K562 (cell line): Measurements from ENCODE around the gene ALKBH8. TPM values are rescaled to one million over a fixed set of nuclear protein-coding genes. Genes with fewer than 3 reads are reported as not detected.

Experiments
- ATAC-seq: fragments of 200-7000 bp; cut with Tn5 transposase; 3 replicates; pipeline ENCODE4 v1.9.1; 2020; ENCODE audit warnings: moderate library complexity
- BruUV-seq: library from RNA; stranded (reverse); fragments of 400-500 nt; replicated peaks from 2 replicates; lab custom pipeline; 2021; lab: Mats Ljungman, UMichigan
- CTCF ChIA-PET: fragments of 300-600 bp; formaldehyde crosslinking; extraction: SDS; loops from one replicate; lab custom pipeline; 2021; ENCODE audit warnings: low intra/inter-chr PET ratio; lab: Yijun Ruan, JAX
- POLR2A ChIA-PET: fragments of 300-600, 350-650 bp; sonication (Branson Sonifier 250); formaldehyde crosslinking; extraction: SDS; loops from one replicate; lab custom pipeline; 2021; ENCODE audit warnings: antibody characterized with exemption, inconsistent platforms; lab: Yijun Ruan, JAX
- DNase-seq, 4 experiments: peaks; one replicate each; pipeline versions ENCODE4 v3.0.0 to v3.0.0-alpha.2; 2011 to 2018; ENCODE audit warnings: low spot score in 3 of 4, mixed read lengths in 3 of 4; ENCODE audit errors: extremely low read depth in 1 of 4
- FAIRE-seq: peaks from 2 replicates; lab custom pipeline; 2011; peaks lifted over from hg19 to GRCh38; lab: Jason Lieb, UNC
- H2AFZ ChIP-seq: 2 replicates; pipeline ENCODE4 v1.6.0; 2011; ENCODE audit warnings: low read depth, low read length, control low read depth, inconsistent platforms
- H3K27ac ChIP-seq: fragments of 200-600 bp; 3 replicates; pipeline ENCODE4 v1.8.0; 2011; ENCODE audit warnings: low read depth, mild to moderate bottlenecking, control low read depth, inconsistent platforms, low read length, moderate library complexity, mixed read lengths; ENCODE audit errors: extremely low read depth
- H3K27me3 ChIP-seq, 2 experiments: fragments of 300-600 bp in 1 of 2; 2 replicates in 1 of 2; 3 replicates in 1 of 2; pipeline versions ENCODE4 v1.6.0 to v1.8.0; 2011; ENCODE audit warnings: inconsistent platforms in 2 of 2, low read length in 2 of 2, mild to moderate bottlenecking in 1 of 2, mixed read lengths in 1 of 2, moderate library complexity in 1 of 2; ENCODE audit not compliant: control insufficient read depth in 2 of 2, insufficient read depth in 2 of 2
- H3K36me3 ChIP-seq: fragments of 300-600 bp; 3 replicates; pipeline ENCODE4 v1.8.0; 2011; ENCODE audit warnings: mild to moderate bottlenecking, low read length, inconsistent platforms; ENCODE audit not compliant: control insufficient read depth, insufficient read depth
- H3K4me1 ChIP-seq, 2 experiments: fragments of 200-600 bp in 1 of 2; replicated peaks in 1 of 2; 2 replicates in 1 of 2; 3 replicates in 1 of 2; pipeline versions ENCODE4 v1.5.1 to v1.8.0; 2011; ENCODE audit warnings: inconsistent platforms in 2 of 2, low read length in 2 of 2, mild to moderate bottlenecking in 1 of 2, mixed read lengths in 1 of 2, moderate library complexity in 1 of 2; ENCODE audit not compliant: control insufficient read depth in 2 of 2, insufficient read depth in 2 of 2
- H3K4me2 ChIP-seq: 2 replicates; pipeline ENCODE4 v1.6.1; 2011; ENCODE audit warnings: low read length, control low read depth, inconsistent platforms, mixed read lengths; ENCODE audit not compliant: insufficient read depth
- H3K4me3 ChIP-seq: fragments of 200-600 bp; sonication (generic), shearing (Covaris generic); 2 replicates; pipeline ENCODE4 v1.5.1; 2016; ENCODE audit warnings: control low read depth, inconsistent platforms
- H3K79me2 ChIP-seq: fragments of 200-600 bp; 3 replicates; pipeline ENCODE4 v1.8.0; 2011; ENCODE audit warnings: low read length, inconsistent platforms; ENCODE audit not compliant: control insufficient read depth, insufficient read depth
- H3K9ac ChIP-seq, 2 experiments: 2 replicates each; pipeline versions ENCODE4 v1.6.0 to v1.6.1; 2011; ENCODE audit warnings: low read depth in 2 of 2, low read length in 2 of 2, control low read depth in 1 of 2, inconsistent platforms in 1 of 2, mild to moderate bottlenecking in 1 of 2, mixed read lengths in 1 of 2; ENCODE audit not compliant: insufficient read depth in 1 of 2
- H3K9me1 ChIP-seq: one replicate; pipeline ENCODE4 v1.6.0; 2011; ENCODE audit warnings: inconsistent platforms, mild to moderate bottlenecking, low read length, moderate library complexity; ENCODE audit not compliant: control insufficient read depth, insufficient read depth
- H3K9me3 ChIP-seq: replicated peaks from 2 replicates; pipeline ENCODE4 v1.5.1; 2011; ENCODE audit warnings: low read depth, low read length, inconsistent platforms; ENCODE audit not compliant: control insufficient read depth, insufficient read depth
- H4K20me1 ChIP-seq: replicated peaks from 2 replicates; pipeline ENCODE4 v1.6.1; 2011; ENCODE audit warnings: low read length, inconsistent platforms, mixed read lengths; ENCODE audit not compliant: control insufficient read depth, insufficient read depth
- FOSL1 ChIP-seq: fragments of 200-800 bp; sonication (Bioruptor generic); conservative IDR thresholded peaks from 2 replicates; pipeline ENCODE4 v1.6.1; 2016; ENCODE audit warnings: missing genetic modification characterization, missing compliant biosample characterization
- MAFG ChIP-seq: fragments of 450-650 bp; conservative IDR thresholded peaks from 2 replicates; pipeline ENCODE4 v1.6.1; 2016; ENCODE audit warnings: missing genetic modification characterization, missing compliant biosample characterization
- NFE2 ChIP-seq: IDR thresholded peaks from 2 replicates; pipeline ENCODE4 v1.6.1; 2014; ENCODE audit warnings: antibody characterized with exemption, low read depth
- NR4A1 ChIP-seq, 2 experiments: fragments of 250-450 bp in 1 of 2; fragments of 450-650 bp in 1 of 2; sonication (Bioruptor Pico) in 1 of 2; IDR thresholded peaks; 2 replicates each; pipeline versions ENCODE4 v1.4.0 to v1.6.1; 2016 to 2020; ENCODE audit warnings: mild to moderate bottlenecking in 2 of 2, missing compliant biosample characterization in 1 of 2, missing genetic modification characterization in 1 of 2, moderate library complexity in 1 of 2
- REST ChIP-seq, 2 experiments: fragments of 450-650 bp; formaldehyde crosslinking in 1 of 2; IDR thresholded peaks; 2 replicates each; pipeline versions ENCODE4 v1.4.0 to v1.6.1; 2014 to 2020; ENCODE audit warnings: mild to moderate bottlenecking in 2 of 2, borderline replicate concordance in 1 of 2, low read depth in 1 of 2
- ZSCAN32 ChIP-seq: fragments of 450-650 bp; formaldehyde crosslinking; IDR thresholded peaks from 2 replicates; pipeline ENCODE4 v1.4.0; 2020; ENCODE audit warnings: mild to moderate bottlenecking, moderate library complexity
- WGBS: fragments of 100-300 bp; shearing (Covaris generic); methylation state at CpG from one replicate; pipeline ENCODE4 v1.1.6; 2016; ENCODE audit warnings: low coverage, mixed read lengths; ENCODE audit not compliant: insufficient coverage; ENCODE audit errors: missing lambda C conversion rate; 5-methylcytosine and 5-hydroxymethylcytosine counted together
- in situ Hi-C: fragments of 300-500 bp; cut with MboI; formaldehyde crosslinking; loops from 4 replicates; pipeline ENCODE4 v1.15.0; 2018; ENCODE audit warnings: inconsistent platforms, mixed read lengths
- intact Hi-C: fragments of 100-400 bp; cut with micrococcal nuclease; formaldehyde crosslinking; loops from 2 replicates; pipeline ENCODE4 v1.14.2; 2022
- polyA plus RNA-seq, 8 experiments: library from polyadenylated mRNA; depleted of rRNA in 4 of 8; stranded (reverse) in 5 of 8; unstranded in 3 of 8; fragments of >200 nt; fragmentation: Nextera tagmentation in 2 of 8; fragmentation: Illumina TruSeq in 1 of 8; extraction: Ambion mirVana in 2 of 8; extraction: Trizol in 1 of 8; gene quantifications; 2 replicates each; pipeline versions ENCODE4 v1.2.1 to v1.2.3, GENCODE V29; 2011 to 2014; ENCODE audit warnings: inconsistent platforms in 1 of 8, missing spikeins in 1 of 8
- total RNA-seq, 7 experiments: library from RNA; depleted of rRNA in 6 of 7; stranded (reverse); fragments of >200 nt in 6 of 7; fragmentation: Illumina TruSeq in 2 of 7; extraction: Trizol in 2 of 7; gene quantifications; 2 replicates each; pipeline versions ENCODE4 v1.2.1 to v1.2.3, GENCODE V29; 2011 to 2021; ENCODE audit warnings: low replicate concordance in 1 of 7

Gene ALKBH8
- total and polyA plus RNA-seq, 9 of the 15 experiments (the other 6 are each of a cell fraction or from before 2014, with no cell fraction given), result 4.3 to 14.4 (median 9.1) TPM

GRCh38 chr11:107493117-107493516 is 72.4 kb downstream of the ALKBH8 start:
- no peaks in the 10 kb centered on the region for H3K9me3 ChIP-seq
- TF ChIP-seq ZSCAN32 (CRISPR knock-in tag) (no peak), NFE2 (peak; percentile 69), MAFG (peak; percentile 60), NR4A1 (CRISPR knock-in tag; IDR thresholded peaks at IDR 0.05) (no peak), NR4A1 (tag; IDR thresholded peaks at IDR 0.05) (no peak), REST (IDR thresholded peaks at IDR 0.05; ENCODE audit: borderline replicate concordance) (no peak), REST (CRISPR knock-in tag; IDR thresholded peaks at IDR 0.05; ENCODE audit: low read depth) (no peak), FOSL1 (tag) (0 out of 2 replicates have a peak, but pooled peaks have one; percentile 24)
- TF ChIP-seq, all 486 proteins: peak for 3
- H3K36me3 ChIP-seq, result no peaks in the 10 kb centered on the region
- intact Hi-C loops (no loop called here), in situ Hi-C loops (no loop called here)
- no peak overlapping the region for H3K4me2 ChIP-seq
- no peaks in the 10 kb centered on the region for H4K20me1 ChIP-seq
- ChIA-PET CTCF (no interaction called here), POLR2A (no interaction called here)
- no peaks in the 10 kb centered on the region for H3K79me2 ChIP-seq
- no peak; the same call in 2 of the 3 replicates for ATAC-seq
- H2AFZ ChIP-seq, result no peak overlapping the region
- no peak overlapping the region for H3K4me3 ChIP-seq
- no peak for FAIRE-seq
- BruUV-seq, result no TSS peak
- no peaks in the 10 kb centered on the region; a peak in 1 of 5 replicates for H3K27me3 ChIP-seq
- H3K9me1 ChIP-seq, result no peaks in the 10 kb centered on the region
- no peak overlapping the region for H3K9ac ChIP-seq
- no peak for DNase-seq
- WGBS, result 0% methylated on average over 1 of the region's 1 CpG
- no peak overlapping the region for H3K27ac ChIP-seq
- H3K4me1 ChIP-seq, result no peaks in the 10 kb centered on the region
